Islet precursor cell (in vitro differentiated cells): ENCODE measurements around the gene GEMIN5.
A peak's percentile ranks its signal among the peaks of the same experiment; 100 is the strongest.
"Not testable (repeated sequence)": the region's sequence is repeated elsewhere in the genome, so short reads cannot be mapped to it uniquely, and the experiment has no call there.

Experiments used
- DNase-seq: peaks from one replicate; pipeline ENCODE4 v3.0.0-alpha.2; 2018

The GEMIN5 gene

GRCh38 chr5:154940375-154940771 lies 2.4 kb upstream of the GEMIN5 start:
- no peak for DNase-seq

GRCh38 chr5:154939387-154939786 lies 1.4 kb upstream of the GEMIN5 start:
- not testable (repeated sequence) for DNase-seq

GRCh38 chr5:154937186-154937717 lies 759 bp downstream of the GEMIN5 start:
- no peak for DNase-seq

- DNase-seq, result no peak
These were observed 3.1 kb downstream of the GEMIN5 start for GRCh38 chr5:154934881-154935280.

- DNase-seq, result no peak
These were observed 4.5 kb downstream of the GEMIN5 start for GRCh38 chr5:154933537-154933936.

- no peak for DNase-seq
These were observed 14.3 kb downstream of the GEMIN5 start for GRCh38 chr5:154923441-154924430.

GRCh38 chr5:154917757-154918156 lies 20.3 kb downstream of the GEMIN5 start:
- no peak for DNase-seq

- no peak for DNase-seq
These were observed 21.1 kb downstream of the GEMIN5 start for GRCh38 chr5:154916874-154917273.

GRCh38 chr5:154905601-154906000 lies 32.4 kb downstream of the GEMIN5 start:
- not testable (repeated sequence) for DNase-seq

- no peak for DNase-seq
These were observed 36.1 kb downstream of the GEMIN5 start for GRCh38 chr5:154901913-154902312.

GRCh38 chr5:154901276-154901675 lies 36.7 kb downstream of the GEMIN5 start:
- no peak for DNase-seq

GRCh38 chr5:154900066-154900465 lies 37.9 kb downstream of the GEMIN5 start:
- DNase-seq, result no peak

- DNase-seq, result no peak
These were observed 38.7 kb downstream of the GEMIN5 start for GRCh38 chr5:154899151-154899816.

GRCh38 chr5:154898210-154898609 lies 39.8 kb downstream of the GEMIN5 start:
- no peak for DNase-seq

- DNase-seq, result no peak
These were observed 41.3 kb downstream of the GEMIN5 start for GRCh38 chr5:154896562-154897165.

- DNase-seq, result no peak
These were observed 42.1 kb downstream of the GEMIN5 start for GRCh38 chr5:154895606-154896561.

- DNase-seq, result no peak
These were observed 44.6 kb downstream of the GEMIN5 start for GRCh38 chr5:154893381-154893780.

- peak; percentile 58 for DNase-seq
These were observed 45.6 kb downstream of the GEMIN5 start for GRCh38 chr5:154892369-154892771.

GRCh38 chr5:154885439-154885838 lies 52.6 kb downstream of the GEMIN5 start:
- no peak for DNase-seq

- no peak for DNase-seq
These were observed 53.6 kb downstream of the GEMIN5 start for GRCh38 chr5:154884424-154884823.

GRCh38 chr5:154881986-154882385 lies 56.0 kb downstream of the GEMIN5 start:
- DNase-seq, result no peak
